Activated naive CD4-positive, alpha-beta T cell treated with anti-CD3 and anti-CD28 coated beads for 36 hours (primary cell): ENCODE results near the gene TFEB. TPM values are rescaled to one million over a fixed set of nuclear protein-coding genes. Genes with fewer than 3 reads are reported as not detected.

Experiments
- CTCF ChIA-PET: fragments of 350-600 bp; sonication (Branson Sonifier 250); formaldehyde crosslinking; loops from one replicate; lab custom pipeline; 2021; ENCODE audit warnings: antibody characterized with exemption; lab: Charles Lee
- DNase-seq: peaks from one replicate; pipeline ENCODE4 v3.0.0-alpha.2; 2020
- H3K27ac Mint-ChIP-seq: one replicate; pipeline ENCODE4 v1.8.0; 2021; ENCODE audit warnings: mild to moderate bottlenecking, mixed read lengths
- H3K27me3 Mint-ChIP-seq: one replicate; pipeline ENCODE4 v1.8.0; 2021; ENCODE audit warnings: low read depth, mixed read lengths
- H3K36me3 Mint-ChIP-seq: one replicate; pipeline ENCODE4 v1.8.0; 2021; ENCODE audit warnings: low read depth, mixed read lengths
- H3K4me1 Mint-ChIP-seq: one replicate; pipeline ENCODE4 v1.8.0; 2021; ENCODE audit warnings: low read depth, mixed read lengths
- H3K4me3 Mint-ChIP-seq: one replicate; pipeline ENCODE4 v1.8.0; 2021; ENCODE audit warnings: mild to moderate bottlenecking, moderate library complexity, mixed read lengths
- H3K9me3 Mint-ChIP-seq: one replicate; pipeline ENCODE4 v1.8.0; 2021; ENCODE audit warnings: mixed read lengths
- intact Hi-C: fragments of 100-400 bp; cut with micrococcal nuclease; formaldehyde crosslinking; loops from one replicate; pipeline ENCODE4 v1.15.1; 2023
- total RNA-seq, 2 experiments: library from RNA; stranded (reverse); gene quantifications; one replicate each; pipeline ENCODE4 v1.2.3, GENCODE V29; 2021

The TFEB gene
- total RNA-seq, 2 experiments from 2014 or later, result 5.7 to 7.9 TPM

DNA sequence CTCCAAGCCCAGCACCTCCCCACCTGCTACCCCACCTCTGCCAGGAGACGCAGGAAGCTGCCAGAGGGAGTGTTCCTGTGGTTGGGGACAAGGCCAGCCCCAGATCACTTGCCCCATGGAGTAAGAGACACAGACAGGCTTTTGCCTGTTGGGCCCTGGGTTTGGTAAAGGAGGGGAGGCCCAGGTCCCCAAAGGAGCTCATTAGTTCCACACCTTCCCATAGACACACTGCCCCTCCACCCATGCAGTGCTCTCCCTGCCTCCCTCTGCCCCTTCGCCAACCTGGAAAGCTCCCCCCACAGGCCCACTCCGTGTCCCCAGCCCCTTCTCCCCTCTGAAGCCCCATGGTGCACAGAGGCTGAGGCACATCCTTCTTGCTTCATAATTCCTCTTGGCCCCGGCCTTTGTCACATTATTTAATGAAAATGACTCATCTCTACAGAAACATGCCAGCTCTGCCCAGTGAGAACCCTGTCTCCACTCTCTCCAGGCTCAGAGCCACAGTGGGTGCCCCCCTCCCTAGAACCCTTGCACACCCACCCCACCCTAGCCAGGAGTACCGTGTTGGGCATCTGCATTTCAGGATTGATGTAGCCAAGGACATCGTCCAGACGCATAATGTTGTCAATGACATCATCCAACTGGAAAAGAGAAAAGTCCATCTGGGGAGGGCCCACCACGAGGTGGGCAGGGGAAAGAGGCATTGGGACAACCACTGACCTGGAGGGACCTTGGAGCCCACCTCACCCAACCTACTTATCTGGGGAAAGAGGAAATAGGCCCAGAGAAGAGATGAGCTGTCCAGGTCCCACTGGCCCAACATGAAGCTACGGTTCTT is 46.0 kb downstream of the TFEB start:
- Mint-ChIP-seq H3K36me3 (no peaks in the 10 kb centered on the region), H3K27me3 (no peaks in the 10 kb centered on the region), H3K27ac (no peak overlapping the region), H3K9me3 (no peaks in the 10 kb centered on the region), H3K4me1 (no peaks in the 10 kb centered on the region), H3K4me3 (no peak overlapping the region)
- CTCF ChIA-PET, result interaction anchor here (1.0 to 2.4 kb wide), 3 partner anchors 9 to 87 kb away, joined by 3 to 12 read pairs (median 6); no protein-coding TSS in a partner anchor
- no peak for DNase-seq
- intact Hi-C loops, result loop anchor here (10.0 kb wide), 1 partner anchor 615 kb away; the partner anchor contains the start of genes NFYA and OARD1

- no peaks in the 10 kb centered on the region for H3K9me3 Mint-ChIP-seq
- no peak overlapping the region for H3K4me3 Mint-ChIP-seq
- DNase-seq, result no peak
- CTCF ChIA-PET, result interaction anchor here (0.6 to 5.6 kb wide), 5 partner anchors 8 to 400 kb away, joined by 3 to 65 read pairs (median 5); no protein-coding TSS in a partner anchor
- intact Hi-C loops, result loop anchor here (10.0 kb wide), 1 partner anchor 614 kb away; the partner anchor contains the start of genes NFYA and OARD1
- H3K36me3 Mint-ChIP-seq, result no peaks in the 10 kb centered on the region
- H3K4me1 Mint-ChIP-seq, result peaks cover 3% of the 10 kb centered on the region
- H3K27ac Mint-ChIP-seq, result no peak overlapping the region
- H3K27me3 Mint-ChIP-seq, result no peaks in the 10 kb centered on the region
Observed at GRCh38 chr6:41688256-41688965, 47.0 kb downstream of the TFEB start.

- H3K9me3 Mint-ChIP-seq, result no peaks in the 10 kb centered on the region
- CTCF ChIA-PET, result interaction anchor here (0.6 to 5.6 kb wide), 4 partner anchors 18 to 399 kb away, joined by 3 to 65 read pairs (median 22); no protein-coding TSS in a partner anchor
- DNase-seq, result no peak
- H3K4me1 Mint-ChIP-seq, result peaks cover 7% of the 10 kb centered on the region
- H3K27me3 Mint-ChIP-seq, result no peaks in the 10 kb centered on the region
- intact Hi-C loops, result loop anchor here (10.0 kb wide), 1 partner anchor 613 kb away; the partner anchor contains the start of genes NFYA and OARD1
- no peak overlapping the region for H3K4me3 Mint-ChIP-seq
- no peaks in the 10 kb centered on the region for H3K36me3 Mint-ChIP-seq
- H3K27ac Mint-ChIP-seq, result no peak overlapping the region
Observed at GRCh38 chr6:41687501-41688175, 47.8 kb downstream of the TFEB start.

- Mint-ChIP-seq H3K27me3 (no peaks in the 10 kb centered on the region), H3K36me3 (no peaks in the 10 kb centered on the region), H3K27ac (no peak overlapping the region), H3K4me1 (peaks cover 8% of the 10 kb centered on the region), H3K4me3 (no peak overlapping the region), H3K9me3 (no peaks in the 10 kb centered on the region)
- DNase-seq, result no peak
- intact Hi-C loops, result loop anchor here (10.0 kb wide), 1 partner anchor 611 kb away; the partner anchor contains the start of genes NFYA and OARD1
- CTCF ChIA-PET, result interaction anchor here (1.0 to 5.6 kb wide), 5 partner anchors 8 to 317 kb away, joined by 3 to 65 read pairs (median 22); partner anchors contain the start of gene TFEB
Observed at GRCh38 chr6:41685641-41686380, 49.6 kb downstream of the TFEB start.

- Mint-ChIP-seq H3K36me3 (no peaks in the 10 kb centered on the region), H3K9me3 (no peaks in the 10 kb centered on the region), H3K27ac (no peak overlapping the region), H3K4me1 (peaks cover 8% of the 10 kb centered on the region), H3K27me3 (no peaks in the 10 kb centered on the region), H3K4me3 (no peak overlapping the region)
- DNase-seq, result no peak
- CTCF ChIA-PET, result interaction anchor here (0.8 to 5.6 kb wide), 16 partner anchors 9 to 488 kb away, joined by 3 to 65 read pairs (median 6); partner anchors contain the start of gene TFEB
- intact Hi-C loops, result loop anchor here (10.0 kb wide), 1 partner anchor 610 kb away; the partner anchor contains the start of genes NFYA and OARD1
Observed at GRCh38 chr6:41684311-41685180, 50.9 kb downstream of the TFEB start.

GRCh38 chr6:41683523-41684310 is 51.7 kb downstream of the TFEB start:
- intact Hi-C loops, result loop anchor here (1.0 to 10.0 kb wide), 8 partner anchors 23 to 609 kb away; partner anchors contain the start of genes NFYA, OARD1 and TFEB
- H3K4me3 Mint-ChIP-seq, result peak overlapping the region; percentile 75
- H3K27me3 Mint-ChIP-seq, result no peaks in the 10 kb centered on the region
- H3K4me1 Mint-ChIP-seq, result peaks cover 8% of the 10 kb centered on the region
- no peaks in the 10 kb centered on the region for H3K9me3 Mint-ChIP-seq
- DNase-seq, result peak; percentile 84
- no peaks in the 10 kb centered on the region for H3K36me3 Mint-ChIP-seq
- CTCF ChIA-PET, result interaction anchor here (0.6 to 5.6 kb wide), 40 partner anchors 9 to 703 kb away, joined by 3 to 65 read pairs (median 4); no protein-coding TSS in a partner anchor
- H3K27ac Mint-ChIP-seq, result peak overlapping the region; percentile 87

GRCh38 chr6:41683273-41683522 is 52.2 kb downstream of the TFEB start:
- H3K27me3 Mint-ChIP-seq, result no peaks in the 10 kb centered on the region

GRCh38 chr6:41682497-41683272 is 52.7 kb downstream of the TFEB start:
- intact Hi-C loops, result loop anchor here (1.0 to 10.0 kb wide), 8 partner anchors 24 to 608 kb away; partner anchors contain the start of genes NFYA, OARD1 and TFEB
- peak overlapping the region; percentile 87 for H3K27ac Mint-ChIP-seq
- H3K4me1 Mint-ChIP-seq, result peaks cover 8% of the 10 kb centered on the region

More at GRCh38 chr6:41683273-41683522, 52.2 kb downstream of the TFEB start:
- Mint-ChIP-seq H3K36me3 (no peaks in the 10 kb centered on the region), H3K4me1 (peaks cover 8% of the 10 kb centered on the region), H3K27ac (peak overlapping the region; percentile 87), H3K9me3 (no peaks in the 10 kb centered on the region), H3K4me3 (peak overlapping the region; percentile 75)
- intact Hi-C loops, result loop anchor here (1.0 to 10.0 kb wide), 8 partner anchors 24 to 608 kb away; partner anchors contain the start of genes NFYA, OARD1 and TFEB
- CTCF ChIA-PET, result interaction anchor here (0.6 to 5.6 kb wide), 38 partner anchors 8 to 703 kb away, joined by 3 to 65 read pairs (median 4); no protein-coding TSS in a partner anchor
- DNase-seq, result no peak

GRCh38 chr6:41682056-41682477 is 53.3 kb downstream of the TFEB start:
- no peaks in the 10 kb centered on the region for H3K9me3 Mint-ChIP-seq
- peaks cover under 1% of the 10 kb centered on the region for H3K27me3 Mint-ChIP-seq
- CTCF ChIA-PET, result interaction anchor here (0.6 to 4.9 kb wide), 11 partner anchors 8 to 409 kb away, joined by 3 to 39 read pairs (median 5); no protein-coding TSS in a partner anchor
- H3K27ac Mint-ChIP-seq, result no peak overlapping the region
- intact Hi-C loops, result loop anchor here (2.0 to 10.0 kb wide), 5 partner anchors 25 to 607 kb away; partner anchors contain the start of genes NFYA, OARD1 and TFEB
- peak; percentile 91 for DNase-seq
- H3K4me3 Mint-ChIP-seq, result peak overlapping the region; percentile 75
- no peaks in the 10 kb centered on the region for H3K36me3 Mint-ChIP-seq
- peaks cover 8% of the 10 kb centered on the region for H3K4me1 Mint-ChIP-seq

More at GRCh38 chr6:41682497-41683272, 52.7 kb downstream of the TFEB start:
- Mint-ChIP-seq H3K27me3 (no peaks in the 10 kb centered on the region), H3K9me3 (no peaks in the 10 kb centered on the region), H3K4me3 (peak overlapping the region; percentile 75), H3K36me3 (no peaks in the 10 kb centered on the region)
- CTCF ChIA-PET, result interaction anchor here (0.6 to 5.6 kb wide), 40 partner anchors 8 to 704 kb away, joined by 3 to 65 read pairs (median 4); no protein-coding TSS in a partner anchor
- peak; percentile 26 for DNase-seq
